Measurements from ENCODE around the gene A4GNT. TPM values are rescaled to one million over a fixed set of nuclear protein-coding genes. Genes with fewer than 3 reads are reported as not detected.

Gene A4GNT
- total RNA-seq: not detected

GRCh38 chr3:138132239-138132638 is at the start of gene A4GNT:
A4GNT (minus strand) TSS chr3:138132390; CDS start chr3:138131256, 1,134 bp downstream.
- H3K4me1 ChIP-seq: no peaks in the 10 kb centered on the region
- H3K27ac ChIP-seq: no peak within 1 kb of the TSS

GRCh38 chr3:138180375-138181029 is 48.3 kb upstream of the A4GNT start:
- Histone ChIP-seq H3K4me1 (no peaks in the 10 kb centered on the region), H3K36me3 (no peaks in the 10 kb centered on the region), H3K4me3 (no peak overlapping the region), H3K27ac (no peak overlapping the region), H3K9me3 (no peaks in the 10 kb centered on the region), H3K27me3 (no peaks in the 10 kb centered on the region)
- DNase-seq (ENCODE audit: low spot score in 2 of 2): no peak
- no peak for TF ChIP-seq CTCF (IDR thresholded peaks at IDR 0.05)
- no peak for TF ChIP-seq EP300 (IDR thresholded peaks at IDR 0.05)
- TF ChIP-seq POLR2AphosphoS5 (IDR thresholded peaks at IDR 0.05): no peak
- TF ChIP-seq POLR2A (IDR thresholded peaks at IDR 0.05): no peak
- WGBS: 12% methylated on average over 2 of the region's 2 CpGs

More at GRCh38 chr3:138132239-138132638, at the start of gene A4GNT:
- WGBS: 86% methylated on average over 1 of the region's 1 CpG
- H3K9me3 ChIP-seq: no peaks in the 10 kb centered on the region
- TF ChIP-seq POLR2A (IDR thresholded peaks at IDR 0.05): no peak
- TF ChIP-seq CTCF (IDR thresholded peaks at IDR 0.05): no peak
- no peak for TF ChIP-seq POLR2AphosphoS5 (IDR thresholded peaks at IDR 0.05)
- no peak for TF ChIP-seq EP300 (IDR thresholded peaks at IDR 0.05)
- H3K36me3 ChIP-seq: no peaks in the 10 kb centered on the region
- no peaks in the 10 kb centered on the region for H3K27me3 ChIP-seq
- no peak for DNase-seq (ENCODE audit: low spot score in 2 of 2)
- H3K4me3 ChIP-seq: no peak within 1 kb of the TSS

GRCh38 chr3:138174421-138175131 is 42.4 kb upstream of the A4GNT start, which contains the start of gene DBR1:
DBR1 (minus strand) TSS chr3:138174921; CDS start chr3:138174795, 126 bp downstream.
- Histone ChIP-seq H3K4me3 (peak within 1 kb of the TSS; percentile 94), H3K27me3 (no peaks in the 10 kb centered on the region), H3K4me1 (peaks cover 28% of the 10 kb centered on the region), H3K36me3 (peaks cover 11% of the 10 kb centered on the region), H3K9me3 (no peaks in the 10 kb centered on the region), H3K27ac (peak within 1 kb of the TSS; percentile 89)
- WGBS: 0% methylated on average over 24 of the region's 38 CpGs
- TF ChIP-seq CTCF (IDR thresholded peaks at IDR 0.05) (no peak), POLR2A (IDR thresholded peaks at IDR 0.05) (peak in 1 of 2 donors; percentile 75), POLR2AphosphoS5 (IDR thresholded peaks at IDR 0.05) (peak in 2 of 3 donors; percentile 53 to 57), EP300 (IDR thresholded peaks at IDR 0.05) (no peak)
- peak; percentile 83 to 86 for DNase-seq (ENCODE audit: low spot score in 2 of 2)

- no peak for DNase-seq (ENCODE audit: low spot score in 2 of 2)
- TF ChIP-seq EP300 (IDR thresholded peaks at IDR 0.05) (no peak), POLR2AphosphoS5 (IDR thresholded peaks at IDR 0.05) (no peak), CTCF (IDR thresholded peaks at IDR 0.05) (no peak), POLR2A (IDR thresholded peaks at IDR 0.05) (no peak)
- H3K4me3 ChIP-seq: peak overlapping the region; percentile 94
- WGBS: 48% methylated on average over 13 of the region's 13 CpGs
- H3K27me3 ChIP-seq: no peaks in the 10 kb centered on the region
- no peaks in the 10 kb centered on the region for H3K9me3 ChIP-seq
- H3K36me3 ChIP-seq: peaks cover 18% of the 10 kb centered on the region
- H3K4me1 ChIP-seq: peaks cover 28% of the 10 kb centered on the region
- H3K27ac ChIP-seq: peak overlapping the region; percentile 89
These were observed 41.7 kb upstream of the A4GNT start for GRCh38 chr3:138173769-138174420.

GRCh38 chr3:138172625-138173024 is 40.4 kb upstream of the A4GNT start:
- 62% methylated on average over 2 of the region's 2 CpGs for WGBS
- no peak for DNase-seq (ENCODE audit: low spot score in 2 of 2)
- Histone ChIP-seq H3K4me1 (peaks cover 28% of the 10 kb centered on the region), H3K9me3 (no peaks in the 10 kb centered on the region), H3K4me3 (no peak overlapping the region), H3K36me3 (peaks cover 30% of the 10 kb centered on the region), H3K27ac (no peak overlapping the region), H3K27me3 (no peaks in the 10 kb centered on the region)
- TF ChIP-seq POLR2AphosphoS5 (IDR thresholded peaks at IDR 0.05) (no peak), EP300 (IDR thresholded peaks at IDR 0.05) (no peak), POLR2A (IDR thresholded peaks at IDR 0.05) (no peak), CTCF (IDR thresholded peaks at IDR 0.05) (no peak)
